SH-SY5Y (cell line): ENCODE results near the gene CHST10.

Experiments used
- GATA2 ChIP-seq: IDR thresholded peaks from 2 replicates; pipeline ENCODE4 v1.6.1; 2011; ENCODE audit warnings: mild to moderate bottlenecking, low read depth, low read length
- GATA3 ChIP-seq: IDR thresholded peaks from 2 replicates; pipeline ENCODE4 v1.6.1; 2011; ENCODE audit warnings: low read depth, mild to moderate bottlenecking, low read length, moderate library complexity

DNA sequence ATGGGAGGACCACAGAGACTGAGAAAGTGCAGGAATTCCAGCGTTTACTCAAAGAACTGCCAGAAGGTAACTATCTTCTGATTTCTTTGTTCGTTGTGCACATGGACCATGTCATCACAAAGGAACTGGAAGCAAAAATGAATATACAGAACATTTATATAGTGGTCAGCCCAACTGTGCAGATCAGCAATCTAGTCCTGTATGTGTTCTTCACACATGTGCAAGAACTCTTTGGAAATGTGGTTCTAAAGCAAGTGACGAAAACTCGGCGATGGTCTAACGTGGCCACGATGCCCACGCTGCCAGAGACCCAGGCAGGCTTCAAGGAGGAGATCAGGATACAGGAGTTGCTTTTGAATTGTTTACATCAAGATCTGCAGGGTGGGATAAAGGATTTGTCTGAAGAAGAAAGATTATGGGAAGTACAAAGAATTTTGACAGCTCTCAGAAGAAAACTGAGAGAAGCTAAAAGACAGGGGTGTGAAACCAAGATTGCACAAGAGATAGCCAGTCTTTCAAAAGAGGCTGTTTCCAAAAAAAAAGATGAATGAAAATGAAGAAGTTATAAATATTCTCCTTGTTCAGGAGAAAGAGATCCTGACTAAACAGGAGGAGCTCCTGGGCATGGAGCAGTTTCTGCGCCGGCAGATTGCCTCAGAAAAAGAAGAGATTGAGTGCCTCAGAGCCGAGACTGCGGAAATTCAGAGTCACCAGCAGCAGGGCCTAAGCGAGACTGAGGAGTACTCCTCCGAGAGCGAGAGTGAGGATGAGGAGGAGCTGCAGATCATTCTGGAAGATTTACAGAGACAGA is 8.3 kb upstream of the CHST10 start:
- no peak for TF ChIP-seq GATA2
- TF ChIP-seq GATA3 = no peak
